Muscle layer of duodenum (tissue), 2 donors: ENCODE measurements around the gene DNAH6.

Source experiments
- H3K27ac ChIP-seq: one replicate; pipeline ENCODE4 v1.7.0; 2013; ENCODE audit warnings: mild to moderate bottlenecking, low read length
- H3K27me3 ChIP-seq: one replicate; pipeline ENCODE4 v1.7.0; 2013; ENCODE audit warnings: low read depth, mild to moderate bottlenecking, control low read depth, low read length
- H3K36me3 ChIP-seq, 2 donors: one replicate each; pipeline ENCODE4 v1.7.0; 2013; ENCODE audit warnings: low read length in 2 of 2, control low read depth in 1 of 2, mild to moderate bottlenecking in 1 of 2; ENCODE audit not compliant: insufficient read depth in 2 of 2, control insufficient read depth in 1 of 2
- H3K4me1 ChIP-seq, 2 donors: one replicate each; pipeline ENCODE4 v1.7.0; 2013; ENCODE audit warnings: low read length in 2 of 2, mild to moderate bottlenecking in 2 of 2, control low read depth in 1 of 2, moderate library complexity in 1 of 2; ENCODE audit not compliant: insufficient read depth in 2 of 2, control insufficient read depth in 1 of 2
- H3K4me3 ChIP-seq, 2 donors: one replicate each; pipeline ENCODE4 v1.7.0; 2013; ENCODE audit warnings: low read length in 2 of 2, low read depth in 1 of 2, mild to moderate bottlenecking in 1 of 2
- H3K9me3 ChIP-seq, 2 donors: one replicate each; pipeline ENCODE4 v1.7.0; 2013; ENCODE audit warnings: low read length in 2 of 2, control low read depth in 1 of 2, mild to moderate bottlenecking in 1 of 2; ENCODE audit not compliant: control insufficient read depth in 1 of 2
- donor health status: healthy.

Gene DNAH6

GRCh38 chr2:84719434-84719833 lies 203.1 kb downstream of the DNAH6 start:
- Histone ChIP-seq H3K36me3 (no peaks in the 10 kb centered on the region), H3K4me3 (no peak overlapping the region), H3K4me1 (no peaks in the 10 kb centered on the region), H3K27ac (no peak overlapping the region), H3K27me3 (no peaks in the 10 kb centered on the region), H3K9me3 (no peaks in the 10 kb centered on the region)

DNA sequence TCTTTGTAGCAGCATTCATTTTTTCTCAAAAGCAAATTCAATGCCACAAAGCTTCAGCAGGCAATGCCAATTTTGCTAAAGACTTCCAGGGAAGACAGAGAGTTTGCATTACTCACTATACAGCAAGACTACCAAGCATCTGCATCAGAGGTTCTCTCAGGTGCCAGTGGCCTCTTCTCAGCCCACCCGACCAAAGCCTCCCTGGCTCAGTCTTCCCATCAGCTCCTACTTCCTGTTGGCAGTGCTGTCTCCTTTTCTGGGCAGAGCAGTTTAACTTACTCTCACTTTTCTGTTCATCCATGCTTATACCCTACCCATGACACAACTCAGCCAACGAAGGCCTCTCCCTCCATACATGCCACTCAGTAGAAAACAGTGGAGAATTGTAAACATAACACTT lies 207.5 kb downstream of the DNAH6 start:
- no peak overlapping the region for H3K27ac ChIP-seq
- H3K36me3 ChIP-seq, result no peaks in the 10 kb centered on the region
- H3K9me3 ChIP-seq, result no peaks in the 10 kb centered on the region
- H3K27me3 ChIP-seq, result no peaks in the 10 kb centered on the region
- H3K4me3 ChIP-seq, result no peak overlapping the region
- no peaks in the 10 kb centered on the region for H3K4me1 ChIP-seq

- H3K4me3 ChIP-seq, result no peak overlapping the region
- no peak overlapping the region for H3K27ac ChIP-seq
- no peaks in the 10 kb centered on the region for H3K27me3 ChIP-seq
- H3K4me1 ChIP-seq, result no peaks in the 10 kb centered on the region
- no peaks in the 10 kb centered on the region for H3K36me3 ChIP-seq
- H3K9me3 ChIP-seq, result no peaks in the 10 kb centered on the region
Observed at GRCh38 chr2:84725717-84726116, 209.4 kb downstream of the DNAH6 start.

DNA sequence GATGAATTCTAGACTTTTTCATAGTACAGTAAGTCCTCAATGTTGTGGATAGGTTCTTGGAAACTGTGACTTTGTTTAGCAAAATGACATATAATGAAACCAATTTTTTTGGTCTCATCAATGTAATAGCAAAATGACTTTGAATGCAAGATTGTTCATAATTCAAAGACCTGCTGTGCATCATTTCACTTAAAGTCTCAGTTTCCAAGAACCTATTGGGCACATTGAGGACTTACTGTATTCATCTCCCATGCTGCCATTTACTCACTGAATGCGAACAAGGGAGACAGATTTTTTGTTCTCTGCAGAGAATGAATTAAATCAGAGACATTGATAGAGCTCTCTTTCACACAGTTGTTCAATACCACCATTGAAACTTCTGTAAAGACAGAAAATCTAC lies 211.0 kb downstream of the DNAH6 start:
- H3K9me3 ChIP-seq, result no peaks in the 10 kb centered on the region
- no peaks in the 10 kb centered on the region for H3K36me3 ChIP-seq
- no peaks in the 10 kb centered on the region for H3K4me1 ChIP-seq
- H3K4me3 ChIP-seq, result no peak overlapping the region
- H3K27me3 ChIP-seq, result no peaks in the 10 kb centered on the region
- H3K27ac ChIP-seq, result no peak overlapping the region

GRCh38 chr2:84729224-84729623 lies 212.9 kb downstream of the DNAH6 start:
- Histone ChIP-seq H3K27ac (no peak overlapping the region), H3K36me3 (no peaks in the 10 kb centered on the region), H3K9me3 (no peaks in the 10 kb centered on the region), H3K4me3 (no peak overlapping the region), H3K4me1 (no peaks in the 10 kb centered on the region), H3K27me3 (no peaks in the 10 kb centered on the region)

GRCh38 chr2:84731185-84731584 lies 214.9 kb downstream of the DNAH6 start:
- no peaks in the 10 kb centered on the region for H3K9me3 ChIP-seq
- no peaks in the 10 kb centered on the region for H3K36me3 ChIP-seq
- H3K4me3 ChIP-seq, result no peak overlapping the region

GRCh38 chr2:84732897-84733778 lies 216.8 kb downstream of the DNAH6 start:
- no peaks in the 10 kb centered on the region for H3K9me3 ChIP-seq
- H3K27ac ChIP-seq, result no peak overlapping the region
- H3K27me3 ChIP-seq, result no peaks in the 10 kb centered on the region
- H3K4me1 ChIP-seq, result no peaks in the 10 kb centered on the region
- H3K4me3 ChIP-seq, result no peak overlapping the region
- no peaks in the 10 kb centered on the region for H3K36me3 ChIP-seq

More at GRCh38 chr2:84731185-84731584, 214.9 kb downstream of the DNAH6 start:
- no peaks in the 10 kb centered on the region for H3K27me3 ChIP-seq
- no peaks in the 10 kb centered on the region for H3K4me1 ChIP-seq
- no peak overlapping the region for H3K27ac ChIP-seq

DNA sequence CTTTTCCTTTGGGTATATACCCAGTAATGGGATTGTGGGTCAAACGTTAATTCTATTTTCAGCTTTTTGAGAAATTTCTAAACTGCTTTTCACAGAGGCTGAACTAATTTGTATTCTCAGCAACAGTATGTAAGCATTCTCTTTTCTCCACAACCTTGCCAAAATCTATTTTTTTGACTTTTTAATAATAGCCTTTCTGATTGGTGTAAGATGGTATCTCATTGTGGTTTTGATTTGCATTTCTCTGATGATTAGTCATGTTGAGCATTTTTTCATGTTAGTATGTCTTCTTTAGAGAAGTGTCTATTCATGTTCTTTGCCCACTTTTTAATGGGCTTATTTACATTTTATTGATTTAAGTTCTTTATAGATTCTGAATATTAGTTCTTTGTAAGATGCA lies 219.1 kb downstream of the DNAH6 start:
- Histone ChIP-seq H3K4me1 (no peaks in the 10 kb centered on the region), H3K36me3 (no peaks in the 10 kb centered on the region), H3K27me3 (no peaks in the 10 kb centered on the region), H3K4me3 (no peak overlapping the region), H3K9me3 (no peaks in the 10 kb centered on the region), H3K27ac (no peak overlapping the region)

DNA sequence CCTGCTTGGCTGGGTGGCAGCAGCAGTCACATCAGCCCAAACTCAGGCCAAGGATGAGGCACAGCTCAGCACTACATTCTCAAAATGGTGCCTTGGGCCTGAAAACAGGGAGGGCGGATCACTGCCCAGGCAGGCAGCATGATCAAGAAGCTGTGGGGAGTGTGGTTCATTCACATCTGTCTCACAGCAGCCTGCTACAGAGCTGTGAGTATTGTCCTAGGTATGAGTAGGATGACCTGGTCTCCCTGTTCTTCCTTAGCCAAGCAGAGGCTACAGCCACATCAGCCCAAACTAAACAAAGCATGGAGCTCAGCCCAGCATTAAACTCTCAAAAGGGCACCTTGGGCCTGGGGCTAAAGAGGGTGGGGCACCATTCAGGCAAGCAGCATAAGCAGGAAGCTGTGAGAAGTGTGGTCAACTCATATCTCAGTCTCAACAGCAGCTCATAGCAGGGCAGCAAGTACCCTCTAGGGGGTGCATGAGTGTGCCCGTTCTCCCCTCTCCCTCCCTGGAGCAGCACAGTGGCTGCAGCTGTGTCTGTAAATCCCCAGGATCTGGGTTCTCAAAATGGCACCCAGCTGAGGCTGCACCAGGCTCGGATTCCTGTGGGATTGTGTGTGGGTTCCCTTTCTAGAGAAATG lies 225.0 kb downstream of the DNAH6 start:
- Histone ChIP-seq H3K9me3 (no peaks in the 10 kb centered on the region), H3K4me1 (no peaks in the 10 kb centered on the region), H3K36me3 (no peaks in the 10 kb centered on the region), H3K27me3 (no peaks in the 10 kb centered on the region), H3K4me3 (no peak overlapping the region), H3K27ac (no peak overlapping the region)

DNA sequence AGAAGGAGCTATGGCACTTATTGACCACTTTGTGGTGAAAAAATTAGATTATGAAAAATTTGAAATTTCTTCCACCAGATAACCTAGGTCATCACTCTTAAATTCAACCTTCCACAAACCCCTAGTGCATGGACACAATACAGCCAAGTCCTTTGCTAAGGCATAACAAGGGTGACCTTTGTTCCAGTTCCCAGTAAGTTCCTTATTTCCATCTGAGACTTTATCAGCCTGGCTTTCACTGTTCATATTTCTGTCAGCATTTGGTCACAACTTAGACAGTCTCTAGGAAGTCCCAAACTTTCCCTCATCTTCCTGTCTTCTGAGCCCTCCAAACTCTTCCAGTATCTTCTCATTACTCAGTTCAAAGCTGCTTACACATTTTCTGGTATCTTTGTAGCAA lies 232.0 kb downstream of the DNAH6 start:
- H3K4me1 ChIP-seq, result no peaks in the 10 kb centered on the region
- H3K36me3 ChIP-seq, result no peaks in the 10 kb centered on the region
- no peaks in the 10 kb centered on the region for H3K27me3 ChIP-seq

GRCh38 chr2:84749442-84749841 lies 233.1 kb downstream of the DNAH6 start:
- Histone ChIP-seq H3K36me3 (no peaks in the 10 kb centered on the region), H3K4me3 (no peak overlapping the region), H3K27ac (no peak overlapping the region), H3K9me3 (no peaks in the 10 kb centered on the region), H3K4me1 (no peaks in the 10 kb centered on the region), H3K27me3 (no peaks in the 10 kb centered on the region)

More for the DNA sequence above, 232.0 kb downstream of the DNAH6 start:
- Histone ChIP-seq H3K9me3 (no peaks in the 10 kb centered on the region), H3K4me3 (no peak overlapping the region), H3K27ac (no peak overlapping the region)
